Progenitor cell of endocrine pancreas (in vitro differentiated cells): ENCODE measurements around the gene RAPSN. TPM values are rescaled to one million over a fixed set of nuclear protein-coding genes. Genes with fewer than 3 reads are reported as not detected.

Experiments used
- DNase-seq: peaks from one replicate; pipeline ENCODE4 v3.0.0; 2021; ENCODE audit warnings: low spot score; ENCODE audit not compliant: unreplicated experiment
- H3K27ac Mint-ChIP-seq: 2 replicates; pipeline ENCODE4 v1.8.0; 2021; ENCODE audit warnings: mild to moderate bottlenecking, moderate library complexity, mixed read lengths
- H3K27me3 Mint-ChIP-seq: 2 replicates; pipeline ENCODE4 v1.8.0; 2021; ENCODE audit warnings: mixed read lengths
- H3K36me3 Mint-ChIP-seq: 2 replicates; pipeline ENCODE4 v1.8.0; 2022; ENCODE audit warnings: mixed read lengths; ENCODE audit not compliant: insufficient read depth
- H3K4me1 Mint-ChIP-seq: 2 replicates; pipeline ENCODE4 v1.8.0; 2021; ENCODE audit warnings: low read depth, mixed read lengths
- H3K4me3 Mint-ChIP-seq: 2 replicates; pipeline ENCODE4 v1.8.0; 2021; ENCODE audit warnings: low read depth, mild to moderate bottlenecking, moderate library complexity, mixed read lengths
- H3K9me3 Mint-ChIP-seq: 2 replicates; pipeline ENCODE4 v1.8.0; 2021; ENCODE audit warnings: low read depth, mixed read lengths
- CTCF ChIP-seq: fragments of 200-600 bp; sonication (generic); IDR thresholded peaks from one replicate; pipeline ENCODE4 v1.5.0; 2021; ENCODE audit warnings: antibody characterized with exemption, mild to moderate bottlenecking; ENCODE audit not compliant: unreplicated experiment
- total RNA-seq: library from RNA; stranded (reverse); gene quantifications from 2 replicates; pipeline ENCODE4 v1.2.1, GENCODE V29; 2021

The RAPSN gene
- total RNA-seq, 1 donor from 2014 or later, result 0.81 TPM

- TF ChIP-seq CTCF, result no peak
- no peaks in the 10 kb centered on the region for H3K36me3 Mint-ChIP-seq
- peaks cover 1% of the 10 kb centered on the region for H3K4me1 Mint-ChIP-seq
- H3K27ac Mint-ChIP-seq, result peak overlapping the region; percentile 62
- no peaks in the 10 kb centered on the region for H3K27me3 Mint-ChIP-seq
- H3K9me3 Mint-ChIP-seq, result no peaks in the 10 kb centered on the region
- no peak overlapping the region for H3K4me3 Mint-ChIP-seq
- DNase-seq, result no peak
Measured at GRCh38 chr11:47431356-47432083, 17.4 kb downstream of the RAPSN start.

- peaks cover 6% of the 10 kb centered on the region for H3K4me1 Mint-ChIP-seq
- H3K4me3 Mint-ChIP-seq, result no peak overlapping the region
- H3K9me3 Mint-ChIP-seq, result no peaks in the 10 kb centered on the region
- H3K27me3 Mint-ChIP-seq, result no peaks in the 10 kb centered on the region
- H3K27ac Mint-ChIP-seq, result no peak overlapping the region
- H3K36me3 Mint-ChIP-seq, result no peaks in the 10 kb centered on the region
- TF ChIP-seq CTCF, result no peak
- DNase-seq, result no peak
Measured at GRCh38 chr11:47430524-47430923, 18.4 kb downstream of the RAPSN start.

GRCh38 chr11:47426062-47426956, 22.6 kb downstream of the RAPSN start, which contains the start of gene PSMC3:
PSMC3 (minus strand) TSS chr11:47426439; CDS start chr11:47426279, 160 bp downstream.
- no peaks in the 10 kb centered on the region for H3K27me3 Mint-ChIP-seq
- H3K9me3 Mint-ChIP-seq, result no peaks in the 10 kb centered on the region
- peak within 1 kb of the TSS; percentile 100 for H3K4me3 Mint-ChIP-seq
- DNase-seq, result peak; percentile 98
- H3K36me3 Mint-ChIP-seq, result peaks cover 6% of the 10 kb centered on the region
- peaks cover 13% of the 10 kb centered on the region for H3K4me1 Mint-ChIP-seq
- H3K27ac Mint-ChIP-seq, result peak within 1 kb of the TSS; percentile 99
- no peak for TF ChIP-seq CTCF

- H3K4me3 Mint-ChIP-seq, result peak overlapping the region; percentile 100
- H3K27ac Mint-ChIP-seq, result peak overlapping the region; percentile 99
- no peaks in the 10 kb centered on the region for H3K9me3 Mint-ChIP-seq
- no peak for DNase-seq
- peaks cover 9% of the 10 kb centered on the region for H3K36me3 Mint-ChIP-seq
- H3K27me3 Mint-ChIP-seq, result no peaks in the 10 kb centered on the region
- TF ChIP-seq CTCF, result no peak
- peaks cover 13% of the 10 kb centered on the region for H3K4me1 Mint-ChIP-seq
Measured at GRCh38 chr11:47425611-47426010, 23.3 kb downstream of the RAPSN start.

- H3K27me3 Mint-ChIP-seq, result no peaks in the 10 kb centered on the region
- peaks cover 14% of the 10 kb centered on the region for H3K36me3 Mint-ChIP-seq
Measured at GRCh38 chr11:47418454-47419259, 30.3 kb downstream of the RAPSN start.

More at GRCh38 chr11:47418454-47419259, 30.3 kb downstream of the RAPSN start:
- no peaks in the 10 kb centered on the region for H3K9me3 Mint-ChIP-seq
- no peak overlapping the region for H3K4me3 Mint-ChIP-seq
- H3K4me1 Mint-ChIP-seq, result peaks cover 2% of the 10 kb centered on the region
- no peak overlapping the region for H3K27ac Mint-ChIP-seq
- DNase-seq, result no peak
- TF ChIP-seq CTCF, result no peak
